Endothelial cell of umbilical vein (primary cell): ENCODE data around the gene UBASH3B. TPM values are rescaled to one million over a fixed set of nuclear protein-coding genes. Genes with fewer than 3 reads are reported as not detected.

Experiments
- BruUV-seq: library from RNA; stranded (reverse); fragments of 400-500 nt; replicated peaks from 2 replicates; lab custom pipeline; 2021; lab: Mats Ljungman, UMichigan
- CTCF ChIA-PET: fragments of 300-600, 350-600 bp; sonication (Branson Sonifier 250); formaldehyde crosslinking; loops from one replicate; lab custom pipeline; 2021; ENCODE audit warnings: antibody characterized with exemption, inconsistent platforms; lab: Charles Lee
- POLR2A ChIA-PET: fragments of 300-600, 350-600 bp; sonication (Branson Sonifier 250); formaldehyde crosslinking; loops from one replicate; lab custom pipeline; 2021; ENCODE audit warnings: antibody characterized with exemption, inconsistent platforms; lab: Charles Lee
- DNase-seq: peaks from one replicate; pipeline ENCODE4 v3.0.0-alpha.2; 2011; ENCODE audit warnings: low read depth, low spot score
- FAIRE-seq: peaks from 2 replicates; lab custom pipeline; 2011; peaks lifted over from hg19 to GRCh38; lab: Jason Lieb, UNC
- H2AFZ ChIP-seq: 2 replicates; pipeline ENCODE4 v1.6.0; 2012; ENCODE audit warnings: low read depth, low read length, control low read depth, inconsistent platforms
- H3K27ac ChIP-seq: 2 replicates; pipeline ENCODE4 v1.5.1; 2011; ENCODE audit warnings: low read depth, mild to moderate bottlenecking, control low read depth, low read length, moderate library complexity; ENCODE audit not compliant: insufficient read depth
- H3K27me3 ChIP-seq, 2 experiments: 2 replicates each; pipeline versions ENCODE4 v1.6.0 to v1.6.1; 2011; ENCODE audit warnings: low read length in 2 of 2, mixed read lengths in 1 of 2; ENCODE audit not compliant: control insufficient read depth in 2 of 2, insufficient read depth in 2 of 2
- H3K36me3 ChIP-seq, 2 experiments: 2 replicates in 1 of 2; 3 replicates in 1 of 2; pipeline ENCODE4 v1.5.1; 2011; ENCODE audit warnings: low read length in 2 of 2, mild to moderate bottlenecking in 1 of 2, moderate library complexity in 1 of 2; ENCODE audit not compliant: control insufficient read depth in 2 of 2, insufficient read depth in 2 of 2; ENCODE audit errors: extremely low read depth in 1 of 2
- H3K4me1 ChIP-seq: 3 replicates; pipeline ENCODE4 v1.5.1; 2011; ENCODE audit warnings: mild to moderate bottlenecking, low read length; ENCODE audit not compliant: control insufficient read depth, insufficient read depth; ENCODE audit errors: extremely low read depth
- H3K4me2 ChIP-seq: 2 replicates; pipeline ENCODE4 v1.6.1; 2011; ENCODE audit warnings: low read length, control low read depth, mixed read lengths; ENCODE audit not compliant: insufficient read depth
- H3K4me3 ChIP-seq, 3 experiments: fragments of 200-600 bp in 1 of 3; sonication (generic), shearing (Covaris generic) in 1 of 3; replicated peaks in 1 of 3; 2 replicates each; pipeline ENCODE4 v1.5.1; 2011 to 2016; ENCODE audit warnings: control low read depth in 3 of 3, low read length in 3 of 3, mild to moderate bottlenecking in 2 of 3, inconsistent platforms in 1 of 3, low read depth in 1 of 3, moderate library complexity in 1 of 3; ENCODE audit not compliant: insufficient read depth in 1 of 3
- H3K79me2 ChIP-seq: 2 replicates; pipeline ENCODE4 v1.6.0; 2012; ENCODE audit warnings: low read length, inconsistent platforms; ENCODE audit not compliant: control insufficient read depth, insufficient read depth
- H3K9ac ChIP-seq: replicated peaks from 2 replicates; pipeline ENCODE3; 2011; ENCODE audit warnings: low read length, control low read depth; ENCODE audit not compliant: insufficient read depth; ENCODE audit errors: extremely low read depth
- H3K9me1 ChIP-seq: replicated peaks from 3 replicates; pipeline ENCODE4 v1.6.0; 2011; ENCODE audit warnings: mild to moderate bottlenecking, low read length; ENCODE audit not compliant: control insufficient read depth, insufficient read depth; ENCODE audit errors: extremely low read depth
- H3K9me3 ChIP-seq: replicated peaks from 2 replicates; pipeline ENCODE4 v1.5.1; 2012; ENCODE audit warnings: low read length, inconsistent platforms; ENCODE audit not compliant: control insufficient read depth, insufficient read depth
- H4K20me1 ChIP-seq: replicated peaks from 2 replicates; pipeline ENCODE3; 2011; ENCODE audit warnings: mild to moderate bottlenecking, low read length; ENCODE audit not compliant: control insufficient read depth, insufficient read depth; ENCODE audit errors: extremely low read depth
- CTCF ChIP-seq, 2 donors: IDR thresholded peaks; 1 replicate in 1 of 2; 2 replicates in 1 of 2; pipeline ENCODE4 v1.5.1; 2011; ENCODE audit warnings: low read length in 2 of 2, mild to moderate bottlenecking in 2 of 2, moderate library complexity in 2 of 2, control low read depth in 1 of 2, inconsistent platforms in 1 of 2, low read depth in 1 of 2; ENCODE audit not compliant: insufficient read depth in 1 of 2; ENCODE audit errors: extremely low read depth in 1 of 2
- EZH2 ChIP-seq: IDR thresholded peaks from 2 replicates; pipeline ENCODE4 v1.6.1; 2012; ENCODE audit warnings: borderline replicate concordance, low read depth, mild to moderate bottlenecking, moderate library complexity, low read length, inconsistent platforms; ENCODE audit not compliant: severe bottlenecking
- FOS ChIP-seq: IDR thresholded peaks from 2 replicates; pipeline ENCODE4 v1.6.1; 2011; ENCODE audit warnings: mild to moderate bottlenecking, low read length, moderate library complexity, borderline replicate concordance; ENCODE audit not compliant: insufficient read depth
- GATA2 ChIP-seq: IDR thresholded peaks from 2 replicates; pipeline ENCODE4 v1.7.0; 2011; ENCODE audit warnings: low read depth, mild to moderate bottlenecking, moderate library complexity, mixed read lengths, low read length; ENCODE audit not compliant: insufficient read length, insufficient read depth
- JUN ChIP-seq: IDR thresholded peaks from 2 replicates; pipeline ENCODE4 v1.6.1; 2011; ENCODE audit warnings: borderline replicate concordance, low read depth; ENCODE audit not compliant: insufficient read length, insufficient read depth
- MAX ChIP-seq: IDR thresholded peaks from 2 replicates; pipeline ENCODE4 v1.6.1; 2011; ENCODE audit not compliant: insufficient read depth, insufficient read length
- MYC ChIP-seq: IDR thresholded peaks from one replicate; pipeline ENCODE4 v1.6.1; 2011; ENCODE audit warnings: mild to moderate bottlenecking, low read depth, low read length
- POLR2A ChIP-seq: IDR thresholded peaks from 2 replicates; pipeline ENCODE4 v1.6.1; 2012; ENCODE audit warnings: low read depth, mild to moderate bottlenecking, control low read depth, low read length
- POLR2AphosphoS5 ChIP-seq: IDR thresholded peaks from 2 replicates; pipeline ENCODE4 v1.6.1; 2012; ENCODE audit warnings: low read depth, mild to moderate bottlenecking, control low read depth, low read length, moderate library complexity; ENCODE audit not compliant: insufficient read depth
- dilution Hi-C: fragments of 300-500 bp; cut with MboI; formaldehyde crosslinking; loops from one replicate; pipeline ENCODE4 v1.15.0; 2019; ENCODE audit warnings: low sequenced_read_pairs; ENCODE audit not compliant: extremely low pct_ligation_motif_present
- intact Hi-C: fragments of 100-400 bp; cut with micrococcal nuclease; formaldehyde crosslinking; loops from one replicate; pipeline ENCODE4 v1.10.0; 2022
- polyA plus RNA-seq, 4 experiments: library from polyadenylated mRNA; depleted of rRNA in 3 of 4; stranded (reverse) in 3 of 4; unstranded in 1 of 4; fragments of >200 nt; gene quantifications; 2 replicates each; pipeline versions ENCODE4 v1.2.1 to v1.2.3, GENCODE V29; 2011 to 2012; ENCODE audit warnings: missing spikeins in 1 of 4
- total RNA-seq: library from RNA; stranded (reverse); gene quantifications from 2 replicates; pipeline ENCODE4 v1.2.3, GENCODE V29; 2021

UBASH3B gene
- total and polyA plus RNA-seq, 2 donors (not counting 3 experiments of a cell fraction or from before 2014, with no cell fraction given): 23.7 to 38.1 TPM

DNA sequence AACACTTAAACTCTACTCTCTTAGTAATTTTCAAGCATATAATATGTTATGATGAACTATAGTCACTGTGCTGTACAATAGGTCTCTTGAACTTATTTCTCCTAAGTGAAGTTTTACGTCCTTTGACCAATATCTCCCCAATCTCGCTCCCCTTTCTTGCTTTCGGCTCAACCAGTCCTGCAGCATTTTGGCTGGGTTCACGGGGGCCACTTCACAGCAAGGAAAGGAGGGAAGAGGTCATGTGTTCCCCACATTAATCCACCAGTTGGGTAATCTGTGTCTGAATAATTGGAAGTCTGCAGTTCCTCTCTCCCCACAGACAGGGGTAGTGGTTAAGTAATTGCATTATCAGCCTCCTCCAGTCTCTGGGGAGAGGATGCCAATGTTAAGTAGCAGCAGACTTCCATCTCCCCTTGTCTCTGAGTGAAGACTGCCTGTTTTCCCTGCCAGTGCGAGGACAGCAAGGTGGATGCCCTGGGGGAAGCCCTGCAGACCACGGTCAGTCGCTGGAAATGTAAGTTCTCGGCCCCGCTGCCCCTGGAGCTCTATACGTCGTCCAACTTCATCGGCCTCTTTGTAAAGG is 123.6 kb downstream of the UBASH3B start:
- intact Hi-C loops: no loop called here
- Histone ChIP-seq H3K4me2 (no peak overlapping the region), H2AFZ (no peak overlapping the region), H3K9me1 (no peaks in the 10 kb centered on the region), H3K4me3 (no peak overlapping the region), H3K27me3 (no peaks in the 10 kb centered on the region), H3K36me3 (peaks cover 3 to 4% of the 10 kb centered on the region in 2 experiments), H3K9ac (no peak overlapping the region), H3K79me2 (no peaks in the 10 kb centered on the region), H3K27ac (no peak overlapping the region), H4K20me1 (no peaks in the 10 kb centered on the region), H3K4me1 (peaks cover 32% of the 10 kb centered on the region), H3K9me3 (no peaks in the 10 kb centered on the region)
- POLR2A ChIA-PET: no interaction called here
- dilution Hi-C loops: no loop called here
- CTCF ChIA-PET: interaction anchor here (1.2 to 17.5 kb wide), 4 partner anchors 59 to 146 kb away, joined by 3 to 493 read pairs (median 68); no protein-coding TSS in a partner anchor
- DNase-seq (no peak), FAIRE-seq (no peak)
- TF ChIP-seq FOS (no peak), MAX (no peak), EZH2 (no peak), GATA2 (no peak), POLR2A (no peak), CTCF (IDR thresholded peaks at IDR 0.05; ENCODE audit: extremely low read depth in 1 of 2, insufficient read depth in 1 of 2, low read depth in 1 of 2, low read length in 2 of 2) (no peak), MYC (no peak), POLR2AphosphoS5 (no peak), JUN (no peak)
- no TSS peak for BruUV-seq
